Measurements from ENCODE around the gene ZNF639. TPM values are rescaled to one million over a fixed set of nuclear protein-coding genes. Genes with fewer than 3 reads are reported as not detected.
A peak's percentile ranks its signal among the peaks of the same experiment; 100 is the strongest.
"Not testable (repeated sequence)": the region's sequence is repeated elsewhere in the genome, so short reads cannot be mapped to it uniquely, and the experiment has no call there.

The ZNF639 gene
- 33.2 TPM for polyA plus RNA-seq (2012; ENCODE audit: insufficient read depth, insufficient read length, low read depth)

GRCh38 chr3:179322286-179323196, at the start of gene ZNF639:
TSS of gene ZNF639 (plus strand) at chr3:179323031. CDS start at chr3:179328294, 5,263 bp downstream.
- TF ChIP-seq CTCF (IDR thresholded peaks at IDR 0.05; ENCODE audit: low read depth, low read length), result peak; percentile 57
- Histone ChIP-seq H3K36me3 (peaks cover 21% of the 10 kb centered on the region), H3K4me1 (peaks cover 3% of the 10 kb centered on the region), H3K27me3 (no peaks in the 10 kb centered on the region), H3K9me3 (no peaks in the 10 kb centered on the region), H3K4me3 (ENCODE audit: low read depth, low read length) (peak within 1 kb of the TSS; percentile 86)
- peak; percentile 95 for DNase-seq

GRCh38 chr3:179274434-179274833, 48.4 kb upstream of the ZNF639 start:
- H3K4me1 ChIP-seq; H3K4me3 ChIP-seq (ENCODE audit: low read depth, low read length); DNase-seq; H3K9me3 ChIP-seq; H3K36me3 ChIP-seq; H3K27me3 ChIP-seq: not testable (repeated sequence)

- DNase-seq, result no peak
- Histone ChIP-seq H3K9me3 (no peaks in the 10 kb centered on the region), H3K36me3 (no peaks in the 10 kb centered on the region), H3K4me3 (ENCODE audit: low read depth, low read length) (no peak overlapping the region), H3K4me1 (no peaks in the 10 kb centered on the region), H3K27me3 (no peaks in the 10 kb centered on the region)
- TF ChIP-seq CTCF (IDR thresholded peaks at IDR 0.05; ENCODE audit: low read depth, low read length), result no peak
These were observed 46.8 kb upstream of the ZNF639 start for GRCh38 chr3:179276001-179276400.

- Histone ChIP-seq H3K4me1 (no peaks in the 10 kb centered on the region), H3K9me3 (no peaks in the 10 kb centered on the region), H3K36me3 (no peaks in the 10 kb centered on the region), H3K4me3 (ENCODE audit: low read depth, low read length) (no peak overlapping the region), H3K27me3 (no peaks in the 10 kb centered on the region)
- no peak for TF ChIP-seq CTCF (IDR thresholded peaks at IDR 0.05; ENCODE audit: low read depth, low read length)
- no peak for DNase-seq
These were observed 46.1 kb upstream of the ZNF639 start for GRCh38 chr3:179276743-179277142.

- TF ChIP-seq CTCF (IDR thresholded peaks at IDR 0.05; ENCODE audit: low read depth, low read length), result no peak
- no peaks in the 10 kb centered on the region for H3K4me1 ChIP-seq
- no peak for DNase-seq
These were observed 44.7 kb upstream of the ZNF639 start for GRCh38 chr3:179278151-179278550.

GRCh38 chr3:179278932-179279693, 43.7 kb upstream of the ZNF639 start:
- no peaks in the 10 kb centered on the region for H3K9me3 ChIP-seq
- H3K36me3 ChIP-seq, result no peaks in the 10 kb centered on the region
- no peak for TF ChIP-seq CTCF (IDR thresholded peaks at IDR 0.05; ENCODE audit: low read depth, low read length)
- no peak for DNase-seq
- H3K4me3 ChIP-seq (ENCODE audit: low read depth, low read length), result no peak overlapping the region
- no peaks in the 10 kb centered on the region for H3K4me1 ChIP-seq
- H3K27me3 ChIP-seq, result no peaks in the 10 kb centered on the region

More at GRCh38 chr3:179278151-179278550, 44.7 kb upstream of the ZNF639 start:
- Histone ChIP-seq H3K36me3 (no peaks in the 10 kb centered on the region), H3K4me3 (ENCODE audit: low read depth, low read length) (no peak overlapping the region), H3K27me3 (no peaks in the 10 kb centered on the region), H3K9me3 (no peaks in the 10 kb centered on the region)

Data from BE2C (cell line).